ENCODE measurements around the gene AJUBA.
"Not testable (repeated sequence)": the region's sequence is repeated elsewhere in the genome, so short reads cannot be mapped to it uniquely, and the experiment has no call there.

The AJUBA gene

DNA sequence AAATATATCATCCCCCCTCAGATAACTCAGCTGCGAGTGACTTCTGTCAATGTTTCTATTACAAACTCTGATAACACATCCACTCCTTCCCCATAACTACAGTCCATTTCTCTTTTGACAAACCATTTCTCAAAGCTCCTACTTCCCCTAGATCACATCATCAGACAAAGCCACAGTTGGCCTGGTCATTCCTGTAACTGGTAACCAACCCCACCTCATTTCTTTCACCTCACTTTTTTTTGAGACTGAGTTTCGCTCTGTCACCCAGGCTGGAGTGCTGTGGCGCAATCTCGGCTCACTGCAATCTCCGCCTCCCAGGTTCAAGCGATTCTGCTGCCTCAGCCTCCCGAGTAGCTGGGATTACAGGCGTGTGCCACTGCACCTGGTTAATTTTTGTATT lies 30.6 kb downstream of the AJUBA start:
- not testable (repeated sequence) for H3K9ac ChIP-seq (ENCODE audit: low read length); H3K27me3 ChIP-seq (ENCODE audit: control insufficient read depth, insufficient read depth, low read length); H3K4me1 ChIP-seq (ENCODE audit: control insufficient read depth, insufficient read depth, low read length); H3K4me3 ChIP-seq (ENCODE audit: low read length); H3K9me3 ChIP-seq (ENCODE audit: control insufficient read depth, low read length); H3K36me3 ChIP-seq (ENCODE audit: control insufficient read depth, insufficient read depth, low read length)

DNA sequence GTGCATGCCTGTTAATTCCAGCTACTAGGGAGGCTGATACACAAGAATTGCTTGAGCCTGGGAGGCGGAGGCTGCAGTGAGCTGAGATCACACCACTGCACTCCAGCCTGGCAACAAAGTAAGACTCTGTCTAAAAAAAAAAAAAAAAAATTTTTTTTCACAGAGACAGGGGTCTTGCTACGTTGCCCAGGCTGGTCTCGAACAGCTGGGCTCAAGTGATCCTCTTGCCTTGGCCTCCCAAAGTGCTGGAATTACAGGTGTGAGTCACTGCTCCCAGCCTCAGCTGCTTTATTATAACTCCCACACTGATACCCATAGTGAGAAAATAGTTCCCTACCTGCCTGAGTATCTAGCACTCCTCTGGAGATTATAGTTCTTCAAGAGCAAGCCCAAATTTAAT lies 36.7 kb downstream of the AJUBA start:
- Histone ChIP-seq H3K27me3 (ENCODE audit: control insufficient read depth, insufficient read depth, low read length) (no peaks in the 10 kb centered on the region), H3K9me3 (ENCODE audit: control insufficient read depth, low read length) (no peaks in the 10 kb centered on the region), H3K4me3 (ENCODE audit: low read length) (no peak overlapping the region), H3K9ac (ENCODE audit: low read length) (no peak overlapping the region), H3K4me1 (ENCODE audit: control insufficient read depth, insufficient read depth, low read length) (no peaks in the 10 kb centered on the region), H3K36me3 (ENCODE audit: control insufficient read depth, insufficient read depth, low read length) (no peaks in the 10 kb centered on the region)

DNA sequence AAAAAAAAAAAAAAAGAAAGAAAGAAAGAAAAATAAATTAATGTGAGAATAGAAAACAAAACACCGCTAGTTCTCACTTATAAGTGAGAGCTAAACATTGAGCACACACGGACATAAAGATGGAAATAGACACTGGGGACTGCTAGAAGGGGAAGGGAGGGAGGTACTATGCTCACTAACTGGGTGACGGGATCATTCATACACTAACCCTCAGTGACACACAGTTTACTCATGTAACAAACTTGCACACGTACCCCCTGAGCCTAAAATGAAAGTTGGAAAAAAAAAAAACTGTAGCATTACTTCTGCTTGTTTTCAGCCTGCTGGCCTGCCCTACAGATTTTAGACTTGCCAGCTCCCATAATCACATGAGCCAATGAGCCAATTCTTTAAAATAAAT lies 42.7 kb downstream of the AJUBA start:
- H3K4me3 ChIP-seq (ENCODE audit: low read length) = no peak overlapping the region
- H3K27me3 ChIP-seq (ENCODE audit: control insufficient read depth, insufficient read depth, low read length) = no peaks in the 10 kb centered on the region
- H3K4me1 ChIP-seq (ENCODE audit: control insufficient read depth, insufficient read depth, low read length) = no peaks in the 10 kb centered on the region
- H3K9me3 ChIP-seq (ENCODE audit: control insufficient read depth, low read length) = no peaks in the 10 kb centered on the region
- H3K9ac ChIP-seq (ENCODE audit: low read length) = no peak overlapping the region
- no peaks in the 10 kb centered on the region for H3K36me3 ChIP-seq (ENCODE audit: control insufficient read depth, insufficient read depth, low read length)

DNA sequence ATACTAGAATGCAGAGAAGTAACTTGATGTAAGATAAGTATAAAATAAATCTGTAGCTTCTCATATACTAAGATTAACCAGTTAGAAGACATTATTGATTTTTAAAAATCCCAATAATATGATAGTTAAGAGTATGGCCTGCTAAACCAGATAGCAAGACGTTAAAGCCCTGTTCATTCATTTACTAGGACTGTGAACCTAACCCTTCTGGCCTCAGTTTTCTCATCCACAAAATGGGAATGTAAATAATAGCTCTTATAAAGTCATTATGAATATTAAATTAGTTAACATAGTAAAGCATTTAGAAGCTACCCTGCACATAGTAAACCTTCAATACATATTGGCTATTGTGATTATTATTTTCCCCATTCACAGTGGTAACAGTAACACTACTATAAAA lies 47.2 kb downstream of the AJUBA start:
- no peaks in the 10 kb centered on the region for H3K27me3 ChIP-seq (ENCODE audit: control insufficient read depth, insufficient read depth, low read length)

DNA sequence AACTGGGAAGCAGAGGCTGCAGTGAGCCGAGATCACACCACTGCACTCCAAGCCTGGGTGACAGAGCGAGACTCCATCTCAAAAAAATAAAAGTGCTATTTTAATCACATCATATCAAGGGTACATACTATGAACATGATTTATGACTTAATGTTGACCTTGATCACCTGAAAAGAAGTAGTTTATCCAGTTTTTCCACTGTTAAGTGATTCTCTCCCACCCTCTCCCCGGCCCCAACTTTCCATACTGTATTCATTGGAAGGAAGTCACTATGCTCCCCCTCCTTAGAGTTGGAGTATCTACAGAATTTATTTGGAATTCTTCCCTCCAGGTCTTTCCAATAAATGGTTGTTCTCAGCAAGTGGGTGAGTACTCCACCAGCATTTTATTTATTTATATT lies 50.2 kb downstream of the AJUBA start:
- Histone ChIP-seq H3K36me3 (ENCODE audit: control insufficient read depth, insufficient read depth, low read length) (no peaks in the 10 kb centered on the region), H3K9me3 (ENCODE audit: control insufficient read depth, low read length) (no peaks in the 10 kb centered on the region), H3K27me3 (ENCODE audit: control insufficient read depth, insufficient read depth, low read length) (no peaks in the 10 kb centered on the region), H3K9ac (ENCODE audit: low read length) (no peak overlapping the region), H3K4me3 (ENCODE audit: low read length) (no peak overlapping the region), H3K4me1 (ENCODE audit: control insufficient read depth, insufficient read depth, low read length) (peaks cover 11% of the 10 kb centered on the region)

More for the DNA sequence above, 47.2 kb downstream of the AJUBA start:
- Histone ChIP-seq H3K36me3 (ENCODE audit: control insufficient read depth, insufficient read depth, low read length) (no peaks in the 10 kb centered on the region), H3K9me3 (ENCODE audit: control insufficient read depth, low read length) (no peaks in the 10 kb centered on the region), H3K4me3 (ENCODE audit: low read length) (no peak overlapping the region), H3K4me1 (ENCODE audit: control insufficient read depth, insufficient read depth, low read length) (no peaks in the 10 kb centered on the region), H3K9ac (ENCODE audit: low read length) (no peak overlapping the region)

DNA sequence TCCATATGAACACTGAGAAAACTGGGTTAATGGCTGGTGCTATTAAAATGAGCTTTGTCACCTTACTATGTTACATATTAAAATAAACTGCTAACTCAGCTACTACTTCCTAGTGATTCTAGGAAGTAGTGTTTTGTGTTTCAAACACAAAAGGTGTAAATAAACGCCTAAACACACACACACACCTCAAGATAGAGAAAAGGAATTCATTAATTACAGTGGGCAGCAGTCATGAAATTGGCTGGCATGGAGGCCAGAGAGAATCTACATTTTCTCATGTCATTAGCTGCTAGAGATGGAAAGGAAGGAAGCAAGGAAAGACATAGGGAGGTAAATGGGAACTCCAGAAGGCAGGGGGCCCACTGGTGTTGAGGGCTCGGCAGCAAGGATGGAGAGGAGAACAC lies 52.4 kb downstream of the AJUBA start:
- Histone ChIP-seq H3K4me1 (ENCODE audit: control insufficient read depth, insufficient read depth, low read length) (peaks cover 11% of the 10 kb centered on the region), H3K4me3 (ENCODE audit: low read length) (peak overlapping the region; percentile 58), H3K27me3 (ENCODE audit: control insufficient read depth, insufficient read depth, low read length) (no peaks in the 10 kb centered on the region), H3K36me3 (ENCODE audit: control insufficient read depth, insufficient read depth, low read length) (no peaks in the 10 kb centered on the region), H3K9me3 (ENCODE audit: control insufficient read depth, low read length) (no peaks in the 10 kb centered on the region), H3K9ac (ENCODE audit: low read length) (peak overlapping the region; percentile 93)

DNA sequence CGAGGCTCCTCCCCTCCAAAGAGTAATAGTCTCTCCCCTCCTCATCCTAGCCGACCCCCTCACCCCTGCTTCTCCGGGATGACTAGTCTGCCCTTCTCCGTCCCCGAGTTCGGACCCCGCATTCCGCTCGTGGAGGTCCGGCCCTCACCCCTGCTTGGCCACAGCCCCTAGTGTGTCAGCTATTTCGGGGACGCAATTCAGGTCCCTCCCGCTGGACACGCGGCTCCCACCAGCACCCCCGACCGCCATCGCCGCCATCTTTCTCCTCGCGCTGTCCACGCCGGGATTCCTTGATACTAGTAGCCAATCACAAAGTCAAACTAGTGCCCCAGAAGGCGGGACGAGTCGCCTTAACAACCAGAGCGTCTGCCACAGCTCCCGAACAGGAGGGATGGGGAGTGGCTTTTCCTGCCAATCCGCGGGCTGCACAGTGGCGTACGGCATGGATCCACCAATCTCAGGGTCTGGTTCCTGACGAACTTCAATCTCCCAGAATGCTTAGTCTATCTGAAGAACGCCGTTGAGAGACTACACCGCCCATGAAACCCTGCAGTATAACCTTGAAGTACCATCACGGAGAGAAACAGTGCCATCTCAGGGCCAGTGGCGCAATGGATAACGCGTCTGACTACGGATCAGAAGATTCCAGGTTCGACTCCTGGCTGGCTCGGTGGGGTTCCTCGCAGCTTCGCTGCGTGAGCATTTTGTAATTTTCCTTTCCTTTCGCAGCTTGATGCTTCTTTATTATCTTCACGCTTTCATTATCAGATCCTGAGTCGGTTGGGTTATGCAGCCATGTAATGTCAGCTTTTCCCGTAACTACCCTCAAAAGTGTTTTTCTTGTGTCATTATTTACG lies 53.0 kb downstream of the AJUBA start, which contains the start of gene PRMT5:
TSS of gene PRMT5 (minus strand) at position 273 of the 857 bp plus-strand sequence. CDS start at position 258, 15 bp downstream.
- no peaks in the 10 kb centered on the region for H3K36me3 ChIP-seq (ENCODE audit: control insufficient read depth, insufficient read depth, low read length)
- H3K4me1 ChIP-seq (ENCODE audit: control insufficient read depth, insufficient read depth, low read length) = peaks cover 11% of the 10 kb centered on the region
- H3K9ac ChIP-seq (ENCODE audit: low read length) = peak within 1 kb of the TSS; percentile 93
- H3K9me3 ChIP-seq (ENCODE audit: control insufficient read depth, low read length) = no peaks in the 10 kb centered on the region
- no peaks in the 10 kb centered on the region for H3K27me3 ChIP-seq (ENCODE audit: control insufficient read depth, insufficient read depth, low read length)
- peak within 1 kb of the TSS; percentile 84 for H3K4me3 ChIP-seq (ENCODE audit: low read length)

DNA sequence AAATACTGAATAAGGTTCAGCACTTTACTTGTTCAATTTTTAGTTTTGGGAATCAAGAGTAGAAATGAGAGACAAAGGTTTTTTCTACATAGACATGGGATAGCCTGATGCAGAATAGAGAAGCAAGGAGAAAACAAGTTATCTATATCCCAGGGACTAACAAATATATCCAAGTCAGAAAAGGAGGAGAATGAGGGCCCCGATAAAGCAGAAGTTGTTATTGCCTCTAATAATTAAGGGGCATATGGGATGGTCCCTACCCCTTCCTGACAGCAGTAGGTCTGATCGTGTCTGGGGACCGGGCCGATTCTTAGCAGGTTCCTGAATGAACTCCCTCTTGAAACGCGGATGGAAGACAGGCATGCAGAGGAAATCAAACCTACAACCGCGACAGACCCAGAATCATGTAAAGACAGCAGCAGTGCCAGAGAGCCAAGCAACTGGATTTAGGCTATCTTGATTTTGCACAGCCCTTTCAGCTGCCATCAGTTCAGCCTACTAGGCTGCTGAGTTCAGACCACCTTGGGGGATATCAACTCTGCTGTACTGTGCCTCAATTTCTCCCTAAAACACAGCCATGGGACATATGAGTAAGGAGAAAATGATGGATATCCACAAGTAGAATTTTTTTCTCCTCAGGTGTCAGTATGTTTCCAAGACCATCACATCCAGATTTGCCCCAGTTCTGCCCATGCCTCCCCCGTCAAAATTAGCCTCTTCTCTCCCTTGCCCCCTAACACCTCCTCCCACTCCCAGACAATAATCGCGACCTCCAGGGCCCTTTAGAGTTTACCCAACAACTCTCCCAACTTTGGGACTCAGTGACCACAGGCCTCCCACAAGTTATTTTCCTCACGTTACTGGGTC lies 53.9 kb downstream of the AJUBA start:
- H3K4me1 ChIP-seq (ENCODE audit: control insufficient read depth, insufficient read depth, low read length) = peaks cover 11% of the 10 kb centered on the region
- H3K27me3 ChIP-seq (ENCODE audit: control insufficient read depth, insufficient read depth, low read length) = no peaks in the 10 kb centered on the region
- H3K9me3 ChIP-seq (ENCODE audit: control insufficient read depth, low read length) = no peaks in the 10 kb centered on the region
- peak overlapping the region; percentile 84 for H3K4me3 ChIP-seq (ENCODE audit: low read length)
- H3K36me3 ChIP-seq (ENCODE audit: control insufficient read depth, insufficient read depth, low read length) = no peaks in the 10 kb centered on the region
- H3K9ac ChIP-seq (ENCODE audit: low read length) = peak overlapping the region; percentile 93

DNA sequence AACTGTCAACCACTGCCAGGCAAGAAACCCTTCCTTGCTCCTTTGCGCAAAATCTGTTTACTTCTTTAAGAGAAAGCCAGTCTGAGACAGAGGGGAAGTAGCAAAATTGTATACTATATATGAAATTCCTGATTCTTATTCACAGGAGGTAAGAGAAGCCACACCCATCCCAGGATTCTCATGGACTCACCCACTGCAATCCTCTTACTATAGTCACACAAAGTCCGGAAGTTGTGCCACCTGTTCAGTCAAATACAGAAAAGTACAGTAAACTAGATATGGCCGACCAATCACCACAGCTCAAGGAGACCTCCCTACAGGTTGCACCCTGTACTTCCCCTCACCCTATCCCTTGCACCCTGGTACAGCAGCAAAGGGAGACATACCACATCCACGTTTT lies 56.0 kb downstream of the AJUBA start:
- Histone ChIP-seq H3K36me3 (ENCODE audit: control insufficient read depth, insufficient read depth, low read length) (peaks cover 11% of the 10 kb centered on the region), H3K9me3 (ENCODE audit: control insufficient read depth, low read length) (no peaks in the 10 kb centered on the region), H3K9ac (ENCODE audit: low read length) (no peak overlapping the region), H3K27me3 (ENCODE audit: control insufficient read depth, insufficient read depth, low read length) (no peaks in the 10 kb centered on the region), H3K4me3 (ENCODE audit: low read length) (no peak overlapping the region), H3K4me1 (ENCODE audit: control insufficient read depth, insufficient read depth, low read length) (peaks cover 11% of the 10 kb centered on the region)

DNA sequence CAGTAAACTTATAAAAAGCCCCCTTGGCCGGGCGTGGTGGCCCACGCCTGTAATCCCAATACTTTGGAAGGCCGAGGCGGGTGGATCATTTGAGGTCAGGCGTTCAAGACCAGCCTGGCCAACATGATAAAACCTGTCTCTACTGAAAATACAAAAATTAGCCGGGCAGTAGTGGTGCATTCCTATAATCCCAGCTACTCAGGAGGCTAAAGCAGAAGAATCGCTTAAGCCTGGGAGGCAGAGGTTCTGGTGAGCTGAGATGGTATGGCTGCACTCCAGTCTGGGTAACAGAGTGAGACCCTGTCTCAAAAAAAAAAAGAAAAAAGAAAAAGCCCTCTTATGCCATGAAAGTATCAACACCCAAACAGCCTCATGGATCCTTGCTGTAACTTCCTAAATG lies 56.8 kb downstream of the AJUBA start:
- Histone ChIP-seq H3K9ac (ENCODE audit: low read length) (no peak overlapping the region), H3K9me3 (ENCODE audit: control insufficient read depth, low read length) (no peaks in the 10 kb centered on the region), H3K4me3 (ENCODE audit: low read length) (no peak overlapping the region), H3K36me3 (ENCODE audit: control insufficient read depth, insufficient read depth, low read length) (peaks cover 11% of the 10 kb centered on the region), H3K4me1 (ENCODE audit: control insufficient read depth, insufficient read depth, low read length) (peaks cover 11% of the 10 kb centered on the region), H3K27me3 (ENCODE audit: control insufficient read depth, insufficient read depth, low read length) (no peaks in the 10 kb centered on the region)

DNA sequence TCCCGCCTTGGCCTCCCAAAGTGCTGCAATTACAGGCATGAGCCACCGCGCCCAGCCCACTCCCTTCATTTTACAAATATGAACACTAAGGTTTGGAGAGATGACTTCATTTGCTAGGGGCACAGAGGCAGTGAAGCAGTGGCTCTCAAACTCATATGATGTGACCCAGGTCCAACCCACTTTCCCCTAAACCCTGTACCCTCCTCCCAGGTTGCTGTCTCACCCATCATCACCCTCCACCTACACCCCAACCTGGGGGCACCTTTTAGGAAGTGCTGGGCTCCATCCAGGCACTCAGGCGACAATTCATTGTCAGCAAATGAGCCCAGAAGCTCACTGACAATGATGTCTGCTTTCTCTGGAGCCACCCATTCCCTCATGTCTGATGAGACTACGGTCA lies 58.6 kb downstream of the AJUBA start:
- Histone ChIP-seq H3K4me3 (ENCODE audit: low read length) (no peak overlapping the region), H3K27me3 (ENCODE audit: control insufficient read depth, insufficient read depth, low read length) (no peaks in the 10 kb centered on the region), H3K9me3 (ENCODE audit: control insufficient read depth, low read length) (no peaks in the 10 kb centered on the region), H3K36me3 (ENCODE audit: control insufficient read depth, insufficient read depth, low read length) (peaks cover 11% of the 10 kb centered on the region), H3K4me1 (ENCODE audit: control insufficient read depth, insufficient read depth, low read length) (peaks cover 9% of the 10 kb centered on the region), H3K9ac (ENCODE audit: low read length) (no peak overlapping the region)

DNA sequence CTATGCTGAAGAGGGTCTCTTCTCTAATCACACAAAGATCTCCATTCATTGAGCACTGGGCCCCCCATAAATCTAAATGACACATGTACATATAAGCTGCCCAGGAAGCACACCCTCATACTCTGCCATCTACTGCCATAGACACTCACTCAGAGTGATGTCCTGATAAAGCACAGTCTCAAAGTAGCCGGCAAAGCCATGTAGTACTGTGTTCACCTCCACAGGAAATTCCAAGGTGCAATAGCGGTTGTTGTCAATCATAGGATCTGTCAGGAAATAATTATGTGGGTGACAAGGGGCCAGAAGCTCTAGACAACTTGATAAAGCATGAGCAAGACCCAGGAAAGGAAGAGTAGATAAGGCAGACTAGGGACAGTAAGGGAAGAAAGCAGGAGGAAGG lies 60.1 kb downstream of the AJUBA start:
- no peaks in the 10 kb centered on the region for H3K27me3 ChIP-seq (ENCODE audit: control insufficient read depth, insufficient read depth, low read length)
- no peak overlapping the region for H3K9ac ChIP-seq (ENCODE audit: low read length)
- no peak overlapping the region for H3K4me3 ChIP-seq (ENCODE audit: low read length)
- no peaks in the 10 kb centered on the region for H3K9me3 ChIP-seq (ENCODE audit: control insufficient read depth, low read length)
- H3K36me3 ChIP-seq (ENCODE audit: control insufficient read depth, insufficient read depth, low read length) = peaks cover 11% of the 10 kb centered on the region
- peaks cover 8% of the 10 kb centered on the region for H3K4me1 ChIP-seq (ENCODE audit: control insufficient read depth, insufficient read depth, low read length)

All from mucosa of stomach (tissue), 1 donor.